ENCODE results near the gene DESI1. TPM values are rescaled to one million over a fixed set of nuclear protein-coding genes. Genes with fewer than 3 reads are reported as not detected.

Gene DESI1
- total and polyA plus RNA-seq, 12 donors, result 11.4 to 82.8 (median 34.7) TPM

DNA sequence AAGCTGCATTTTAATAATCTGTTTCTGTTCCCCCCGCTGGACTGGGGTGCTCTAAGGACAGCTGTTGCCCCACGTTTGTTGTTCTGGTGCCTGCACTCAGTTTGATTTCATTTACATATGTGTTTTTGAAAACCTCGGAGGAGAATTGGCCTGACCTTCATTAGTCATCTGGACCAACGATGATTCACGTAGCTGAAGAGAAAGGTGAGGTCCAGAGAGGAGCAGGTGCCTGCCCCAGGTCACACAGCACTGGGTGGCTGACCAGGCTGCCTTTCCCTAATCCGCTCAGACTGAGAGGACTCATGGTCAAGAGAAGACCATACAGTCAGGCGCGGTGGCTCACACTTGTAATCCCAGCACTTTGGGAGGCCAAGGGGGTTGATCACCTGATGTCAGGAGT, 56.3 kb downstream of the DESI1 start:
- H3K4me1 ChIP-seq (replicated peaks in 1 of 2), result peaks cover 66 to 89% of the 10 kb centered on the region in 2 donors
- peak in 6 of 7 donors; percentile 40 to 69 (median 64) for DNase-seq
- intact Hi-C loops (cut with DNase I), result no loop called here

DNA sequence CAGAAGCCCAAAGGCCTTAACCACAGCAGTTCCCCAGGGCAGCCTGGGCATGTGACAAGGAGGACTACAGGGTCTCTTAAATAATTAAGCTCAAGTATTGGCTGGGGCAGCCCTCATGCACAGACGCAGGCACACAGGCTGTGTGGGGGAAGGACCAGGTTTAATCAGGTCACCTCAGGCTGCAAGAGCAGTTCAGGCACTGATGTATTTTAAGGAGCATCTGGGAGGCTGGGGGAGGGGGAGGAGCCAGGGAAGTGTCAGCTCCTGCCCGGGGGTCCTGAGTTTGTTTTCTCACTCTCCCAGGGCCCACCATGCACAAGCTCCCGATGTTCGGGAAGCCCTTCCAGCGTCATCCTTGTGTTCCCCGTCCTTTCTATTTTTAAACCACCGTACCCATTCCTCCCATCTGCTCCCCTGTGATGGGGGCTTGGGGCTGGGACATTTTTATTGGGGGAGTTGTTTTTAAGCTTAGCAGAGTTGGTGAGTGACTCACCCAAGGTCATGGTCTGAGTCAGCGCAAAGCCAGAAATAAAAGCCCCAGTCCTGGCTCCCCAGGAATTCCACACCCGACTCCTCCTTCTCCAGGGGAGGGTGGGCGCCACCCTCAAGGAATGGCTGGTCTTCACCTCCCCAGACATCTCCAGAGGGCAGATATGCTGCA, 57.7 kb downstream of the DESI1 start:
- H3K4me1 ChIP-seq (replicated peaks in 1 of 2), result peaks cover 57 to 77% of the 10 kb centered on the region in 2 donors
- TF ChIP-seq CTCF (IDR thresholded peaks at IDR 0.05), result no peak
- peak in 1 of 2 donors; percentile 69 for TF ChIP-seq POLR2A (IDR thresholded peaks at IDR 0.05)
- peak overlapping the region; percentile 64 to 96 (median 79) for H3K27ac ChIP-seq
- no peaks in the 10 kb centered on the region for H3K27me3 ChIP-seq
- DNase-seq, result peak; percentile 69 to 89 (median 84)
- H3K36me3 ChIP-seq (replicated peaks in 1 of 2), result no peaks in the 10 kb centered on the region
- no peaks in the 10 kb centered on the region for H3K9me3 ChIP-seq (replicated peaks in 1 of 3)
- H3K4me3 ChIP-seq, result peak overlapping the region in 2 of 4 donors; percentile 3 to 70
- intact Hi-C loops (cut with DNase I), result no loop called here
- WGBS, 4 donors, result 23 to 41% (median 32%) methylated on average over 8 to 10 of the region's 10 CpGs

More for the DNA sequence above, 56.3 kb downstream of the DESI1 start:
- Histone ChIP-seq H3K4me3 (no peak overlapping the region), H3K27ac (peak overlapping the region; percentile 59 to 92 (median 79)), H3K27me3 (no peaks in the 10 kb centered on the region), H3K9me3 (replicated peaks in 1 of 3) (no peaks in the 10 kb centered on the region), H3K36me3 (replicated peaks in 1 of 2) (no peaks in the 10 kb centered on the region)
- WGBS, 4 donors, result 48 to 65% (median 54%) methylated on average over 8 of the region's 8 CpGs
- TF ChIP-seq CTCF (IDR thresholded peaks at IDR 0.05) (no peak), POLR2A (IDR thresholded peaks at IDR 0.05) (peak in 1 of 2 donors; percentile 45)

DNA sequence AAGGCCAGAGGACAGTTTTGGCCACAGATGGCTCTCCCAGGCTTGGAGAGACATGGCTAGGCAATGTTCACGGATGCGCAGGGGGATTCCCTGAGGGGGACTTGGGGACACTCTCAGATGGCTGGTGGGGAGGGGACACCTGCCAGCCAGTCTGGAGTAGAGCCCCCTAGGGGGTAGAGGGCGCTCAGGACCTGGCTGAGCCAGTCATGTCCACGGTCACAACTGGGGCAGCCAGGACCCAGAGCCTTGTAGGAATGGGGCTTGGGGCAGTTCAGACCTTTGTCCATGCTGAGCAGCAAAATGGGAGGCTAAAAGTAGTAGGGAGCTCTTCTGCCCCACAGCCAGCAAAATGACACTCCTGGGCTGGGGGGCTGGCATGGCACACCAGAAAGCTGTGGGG, 58.4 kb downstream of the DESI1 start:
- peak overlapping the region; percentile 64 to 96 (median 79) for H3K27ac ChIP-seq
- peak in 1 of 7 donors; percentile 35 for DNase-seq
- WGBS, 4 donors, result 39 to 59% (median 54%) methylated on average over 4 of the region's 4 CpGs
- peaks cover 59 to 77% of the 10 kb centered on the region in 2 donors for H3K4me1 ChIP-seq (replicated peaks in 1 of 2)
- H3K4me3 ChIP-seq, result peak overlapping the region in 2 of 4 donors; percentile 3 to 70
- intact Hi-C loops (cut with DNase I), result no loop called here
- H3K36me3 ChIP-seq (replicated peaks in 1 of 2), result no peaks in the 10 kb centered on the region
- no peaks in the 10 kb centered on the region for H3K27me3 ChIP-seq
- TF ChIP-seq CTCF (IDR thresholded peaks at IDR 0.05), result no peak
- no peak for TF ChIP-seq POLR2A (IDR thresholded peaks at IDR 0.05)
- H3K9me3 ChIP-seq (replicated peaks in 1 of 3), result no peaks in the 10 kb centered on the region

GRCh38 chr22:41561788-41562187, 59.1 kb downstream of the DESI1 start:
- intact Hi-C loops (cut with DNase I), result no loop called here
- WGBS, 4 donors, result 33 to 45% (median 39%) methylated on average over 4 to 5 of the region's 5 CpGs
- H3K4me3 ChIP-seq, result peak overlapping the region; percentile 15 to 70 (median 52)
- no peaks in the 10 kb centered on the region for H3K36me3 ChIP-seq (replicated peaks in 1 of 2)
- H3K27me3 ChIP-seq, result no peaks in the 10 kb centered on the region
- no peaks in the 10 kb centered on the region for H3K9me3 ChIP-seq (replicated peaks in 1 of 3)
- peak; percentile 42 to 75 (median 69) for DNase-seq
- TF ChIP-seq CTCF (IDR thresholded peaks at IDR 0.05) (no peak), POLR2A (IDR thresholded peaks at IDR 0.05) (peak in 1 of 2 donors; percentile 25)
- peak overlapping the region; percentile 17 to 96 (median 79) for H3K27ac ChIP-seq
- H3K4me1 ChIP-seq (replicated peaks in 1 of 2), result peaks cover 58 to 77% of the 10 kb centered on the region in 2 donors
